HepG2 (cell line): Measurements from ENCODE around the gene PLCG2. TPM values are rescaled to one million over a fixed set of nuclear protein-coding genes. Genes with fewer than 3 reads are reported as not detected.
"Not testable (repeated sequence)": the region's sequence is repeated elsewhere in the genome, so short reads cannot be mapped to it uniquely, and the experiment has no call there.

Source experiments
- ATAC-seq: fragments of 200-7000 bp; cut with Tn5 transposase; 3 replicates; pipeline ENCODE4 v1.9.1; 2020; ENCODE audit warnings: mild to moderate bottlenecking, moderate library complexity
- BruUV-seq: library from RNA; stranded (reverse); fragments of 400-500 nt; replicated peaks from 2 replicates; lab custom pipeline; 2021; lab: Mats Ljungman, UMichigan
- CTCF ChIA-PET: fragments of 300-600 bp; formaldehyde crosslinking; extraction: SDS; loops from one replicate; lab custom pipeline; 2021; ENCODE audit warnings: low total read pairs, inconsistent platforms, low intra/inter-chr PET ratio; lab: Yijun Ruan, JAX
- POLR2A ChIA-PET: fragments of 350-600 bp; sonication (Branson Sonifier 250); formaldehyde crosslinking; loops from one replicate; lab custom pipeline; 2020; ENCODE audit warnings: antibody characterized with exemption, inconsistent platforms; lab: Yijun Ruan, JAX
- DNase-seq: peaks from one replicate; pipeline ENCODE4 v3.0.0-alpha.2; 2015; ENCODE audit warnings: low spot score
- FAIRE-seq: peaks from 3 replicates; lab custom pipeline; 2011; peaks lifted over from hg19 to GRCh38; lab: Jason Lieb, UNC
- H2AFZ ChIP-seq: one replicate; pipeline ENCODE4 v1.6.1; 2011; ENCODE audit warnings: low read length, inconsistent platforms
- H3K27ac ChIP-seq: fragments of 300-600 bp; 3 replicates; pipeline ENCODE4 v1.8.0; 2011; ENCODE audit warnings: mixed run types, mild to moderate bottlenecking, mixed read lengths, low read length, inconsistent platforms; ENCODE audit not compliant: insufficient read depth; ENCODE audit errors: extremely low read length
- H3K27me3 ChIP-seq, 2 experiments: fragments of 200-600 bp in 1 of 2; 2 replicates in 1 of 2; 3 replicates in 1 of 2; pipeline versions ENCODE4 v1.6.0 to v1.8.0; 2011; ENCODE audit warnings: low read length in 2 of 2, mild to moderate bottlenecking in 2 of 2, moderate library complexity in 2 of 2, inconsistent platforms in 1 of 2; ENCODE audit not compliant: insufficient read depth in 2 of 2, control insufficient read depth in 1 of 2
- H3K36me3 ChIP-seq, 2 experiments: fragments of 200-600 bp in 1 of 2; replicated peaks in 1 of 2; 2 replicates in 1 of 2; 3 replicates in 1 of 2; pipeline versions ENCODE4 v1.5.1 to v1.8.0; 2011; ENCODE audit warnings: low read length in 2 of 2, inconsistent platforms in 1 of 2; ENCODE audit not compliant: insufficient read depth in 2 of 2, control insufficient read depth in 1 of 2
- H3K4me1 ChIP-seq: 2 replicates; pipeline ENCODE4 v1.5.1; 2012; ENCODE audit warnings: low read length, inconsistent platforms; ENCODE audit not compliant: insufficient read depth
- H3K4me2 ChIP-seq: 2 replicates; pipeline ENCODE4 v1.6.0; 2011; ENCODE audit warnings: low read depth, low read length, inconsistent platforms
- H3K4me3 ChIP-seq, 3 experiments: fragments of 200-600 bp in 1 of 3; sonication (generic), shearing (Covaris generic) in 1 of 3; replicated peaks in 1 of 3; 2 replicates each; pipeline ENCODE4 v1.5.1; 2011 to 2016; ENCODE audit warnings: low read length in 3 of 3, inconsistent platforms in 2 of 3, low read depth in 2 of 3, mild to moderate bottlenecking in 2 of 3, control low read depth in 1 of 3, mixed read lengths in 1 of 3; ENCODE audit not compliant: insufficient read depth in 1 of 3
- H3K79me2 ChIP-seq: one replicate; pipeline ENCODE4 v1.6.1; 2011; ENCODE audit warnings: low read length, inconsistent platforms; ENCODE audit not compliant: insufficient read depth
- H3K9ac ChIP-seq: 2 replicates; pipeline ENCODE4 v1.6.0; 2011; ENCODE audit warnings: mild to moderate bottlenecking, low read depth, low read length, inconsistent platforms; ENCODE audit not compliant: insufficient read depth
- H3K9me3 ChIP-seq: 2 replicates; pipeline ENCODE4 v1.5.1; 2012; ENCODE audit warnings: mild to moderate bottlenecking, low read length
- H4K20me1 ChIP-seq: 2 replicates; pipeline ENCODE4 v1.6.0; 2011; ENCODE audit warnings: inconsistent platforms, mild to moderate bottlenecking, low read length, moderate library complexity; ENCODE audit not compliant: insufficient read depth
- ARID5B ChIP-seq: IDR thresholded peaks from 2 replicates; pipeline ENCODE4 v1.4.0; 2020; ENCODE audit warnings: mild to moderate bottlenecking, missing genetic modification reagents
- FOXA1 ChIP-seq, 2 experiments: fragments of 450-650 bp in 1 of 2; sonication (generic) in 1 of 2; formaldehyde crosslinking in 1 of 2; IDR thresholded peaks; 2 replicates each; pipeline versions ENCODE4 v1.4.0 to v1.6.1; 2016 to 2020; ENCODE audit warnings: missing genetic modification reagents in 1 of 2
- FOXA3 ChIP-seq: IDR thresholded peaks from 2 replicates; pipeline ENCODE4 v1.6.1; 2016; ENCODE audit warnings: missing genetic modification reagents, missing compliant biosample characterization
- HOXA3 ChIP-seq: sonication (generic); formaldehyde crosslinking; IDR thresholded peaks from 2 replicates; pipeline ENCODE4 v1.5.0; 2020; ENCODE audit warnings: missing genetic modification reagents
- ZNF281 ChIP-seq: sonication (generic); formaldehyde crosslinking; IDR thresholded peaks from 2 replicates; pipeline ENCODE4 v1.4.0; 2020; ENCODE audit warnings: missing genetic modification reagents, borderline replicate concordance
- WGBS: methylation state at CpG from one replicate; pipeline ENCODE4 v1.1.6; 2017; ENCODE audit warnings: low lambda C conversion rate; 5-methylcytosine and 5-hydroxymethylcytosine counted together
- in situ Hi-C: cut with HindIII; loops from 2 replicates; pipeline ENCODE4 v1.10.0; 2017; ENCODE audit warnings: low pct_unique_long_range_greater_than_20kb; ENCODE audit not compliant: extremely low pct_ligation_motif_present
- intact Hi-C: fragments of 100-400 bp; cut with micrococcal nuclease; formaldehyde crosslinking; loops from one replicate; pipeline ENCODE4 v1.10.0; 2022; ENCODE audit not compliant: unreplicated experiment
- polyA plus RNA-seq, 8 experiments: library from polyadenylated mRNA; depleted of rRNA in 3 of 8; stranded (reverse) in 7 of 8; unstranded in 1 of 8; fragments of >200 nt; fragmentation: Illumina TruSeq in 4 of 8; extraction: Trizol in 4 of 8; gene quantifications; 2 replicates each; pipeline versions ENCODE4 v1.2.1 to v1.2.3, GENCODE V29; 2011 to 2016; ENCODE audit warnings: low read depth in 4 of 8, missing spikeins in 1 of 8, mixed read lengths in 1 of 8; ENCODE audit not compliant: insufficient read depth in 1 of 8
- total RNA-seq, 5 experiments: library from RNA; depleted of rRNA; stranded (reverse); fragments of >200 nt; fragmentation: Illumina TruSeq; extraction: Trizol; gene quantifications; 2 replicates each; pipeline ENCODE4 v1.2.3, GENCODE V29; 2016; ENCODE audit warnings: low read depth in 1 of 5

The PLCG2 gene
- total and polyA plus RNA-seq, 2 of the 13 experiments (the other 11 are each of a cell fraction or from before 2014, with no cell fraction given), result 0.13 to 0.18 TPM

- DNase-seq; ATAC-seq; H4K20me1 ChIP-seq; CTCF ChIA-PET; H3K79me2 ChIP-seq; H2AFZ ChIP-seq; H3K27ac ChIP-seq; H3K9me3 ChIP-seq; H3K4me2 ChIP-seq; in situ Hi-C loops; H3K9ac ChIP-seq; H3K27me3 ChIP-seq; H3K36me3 ChIP-seq; FAIRE-seq; POLR2A ChIA-PET; H3K4me1 ChIP-seq; intact Hi-C loops; H3K4me3 ChIP-seq; BruUV-seq; TF ChIP-seq FOXA1 (IDR thresholded peaks at IDR 0.05): not testable (repeated sequence)
- 72% methylated on average over 18 of the region's 26 CpGs for WGBS
- TF ChIP-seq FOXA1 (CRISPR knock-in tag; IDR thresholded peaks at IDR 0.05), result peak; percentile 71
- TF ChIP-seq HOXA3, result peak; percentile 32; the same call in 1 of the 2 replicates
- TF ChIP-seq ZNF281 (CRISPR knock-in tag), result peak; percentile 91
- TF ChIP-seq ARID5B, result 0 out of 2 replicates have a peak, but pooled peaks have one; percentile 16
- peak; percentile 36; the same call in 1 of the 2 replicates for TF ChIP-seq FOXA3 (CRISPR knock-in tag)
Observed at GRCh38 chr16:81977335-81977942, 198.3 kb downstream of the PLCG2 start.
